Fibroblast of lung (primary cell): Measurements from ENCODE around the gene ZNF740.

Source experiments
- CTCF ChIP-seq, 2 donors: IDR thresholded peaks in 1 of 2; conservative IDR thresholded peaks in 1 of 2; 1 replicate in 1 of 2; 2 replicates in 1 of 2; pipeline ENCODE4 v1.5.1; 2011 to 2012; ENCODE audit warnings: low read length in 2 of 2, control low read depth in 1 of 2, inconsistent platforms in 1 of 2, low read depth in 1 of 2, mild to moderate bottlenecking in 1 of 2
- EZH2 ChIP-seq: IDR thresholded peaks from 2 replicates; pipeline ENCODE4 v1.5.1; 2012; ENCODE audit warnings: low read length, control low read depth, mild to moderate bottlenecking; ENCODE audit errors: missing control alignments

DNA sequence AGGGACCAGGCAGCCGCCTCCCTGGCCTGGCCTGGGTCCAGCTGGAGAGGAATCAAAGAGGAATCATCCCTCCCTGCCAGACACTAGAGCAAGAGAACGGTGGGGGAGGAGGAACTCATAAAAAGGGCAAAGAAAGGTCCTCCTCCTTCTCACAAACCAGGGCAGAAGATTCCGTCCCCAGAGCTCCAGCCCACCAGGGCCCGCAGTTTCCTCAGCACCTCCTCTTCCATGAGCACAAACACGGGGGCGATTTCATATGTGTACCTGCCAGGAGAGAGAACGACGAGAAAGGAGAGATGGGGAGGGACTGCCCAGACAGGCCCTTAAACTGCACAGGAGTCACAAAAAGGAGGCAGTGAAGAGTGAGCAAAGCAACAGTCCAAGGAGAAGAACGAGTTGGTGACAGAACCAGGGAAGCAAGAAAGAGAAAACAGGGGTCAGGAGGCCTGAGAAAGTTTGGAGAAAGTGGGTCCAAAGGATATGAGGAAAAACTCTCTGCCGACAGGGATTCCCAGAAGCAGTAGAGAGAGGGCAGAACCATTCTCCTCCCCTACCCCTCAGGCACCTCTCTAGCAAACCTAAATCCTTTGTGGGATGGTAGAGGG lies 8.7 kb upstream of the ZNF740 start:
- TF ChIP-seq CTCF (conservative IDR thresholded peaks at IDR 0.05 in 1 of 2, IDR thresholded peaks at IDR 0.05 in 1 of 2; ENCODE audit: low read depth in 1 of 2, low read length in 2 of 2) (no peak), EZH2 (no peak)
